K562 (cell line): ENCODE data around the gene EEF2K. TPM values are rescaled to one million over a fixed set of nuclear protein-coding genes. Genes with fewer than 3 reads are reported as not detected.
A peak's percentile ranks its signal among the peaks of the same experiment; 100 is the strongest.

Experiments
- EGR1 ChIP-seq: fragments of 450-650 bp; conservative IDR thresholded peaks from 2 replicates; pipeline ENCODE4 v1.6.1; 2017; ENCODE audit warnings: mild to moderate bottlenecking
- EHMT2 ChIP-seq: fragments of 450-650 bp; IDR thresholded peaks from 2 replicates; pipeline ENCODE4 v1.6.1; 2018; ENCODE audit warnings: antibody characterized with exemption
- ELF4 ChIP-seq: fragments of 450-650 bp; formaldehyde crosslinking; IDR thresholded peaks from 2 replicates; pipeline ENCODE4 v1.4.0; 2022; ENCODE audit warnings: missing genetic modification characterization
- FOXJ2 ChIP-seq: fragments of 200-800 bp; sonication (Bioruptor generic); IDR thresholded peaks from 2 replicates; pipeline ENCODE4 v1.6.1; 2016; ENCODE audit warnings: missing genetic modification characterization, missing compliant biosample characterization
- HMG20A ChIP-seq: fragments of 450-650 bp; formaldehyde crosslinking; conservative IDR thresholded peaks from 2 replicates; pipeline ENCODE4 v1.4.0; 2020; ENCODE audit warnings: mild to moderate bottlenecking, mixed read lengths
- HNRNPUL1 ChIP-seq: fragments of 200-400 bp; formaldehyde crosslinking; IDR thresholded peaks from 2 replicates; pipeline ENCODE4 v1.6.1; 2017; ENCODE audit warnings: low read length
- L3MBTL2 ChIP-seq: fragments of 450-650 bp; IDR thresholded peaks from 2 replicates; pipeline ENCODE4 v1.6.1; 2016; ENCODE audit warnings: mild to moderate bottlenecking, moderate library complexity
- MAFK ChIP-seq: IDR thresholded peaks from 2 replicates; pipeline ENCODE4 v1.6.1; 2011; ENCODE audit warnings: low read length, improper control_type of control experiment
- MECOM ChIP-seq: fragments of 250-450 bp; sonication (Bioruptor Pico); IDR thresholded peaks from 2 replicates; pipeline ENCODE4 v1.8.0; 2022; ENCODE audit warnings: inconsistent platforms
- MYBL2 ChIP-seq, 2 experiments: fragments of 450-650 bp in 1 of 2; sonication (generic) in 1 of 2; formaldehyde crosslinking in 1 of 2; IDR thresholded peaks; 2 replicates each; pipeline versions ENCODE4 v1.6.1 to v1.8.1; 2017 to 2022; ENCODE audit warnings: borderline replicate concordance in 1 of 2, inconsistent platforms in 1 of 2, low read depth in 1 of 2, mild to moderate bottlenecking in 1 of 2, missing genetic modification reagents in 1 of 2, moderate library complexity in 1 of 2
- NEUROD1 ChIP-seq: fragments of 150-350 bp; IDR thresholded peaks from 2 replicates; pipeline ENCODE4 v1.6.1; 2014; ENCODE audit warnings: borderline replicate concordance, low read length, low read depth; ENCODE audit not compliant: partially characterized antibody
- NR2C1 ChIP-seq, 2 experiments: fragments of 450-650 bp; IDR thresholded peaks; 2 replicates each; pipeline ENCODE4 v1.6.1; 2017; ENCODE audit warnings: mild to moderate bottlenecking in 2 of 2, antibody characterized with exemption in 1 of 2, inconsistent platforms in 1 of 2, missing compliant biosample characterization in 1 of 2, missing genetic modification characterization in 1 of 2
- NRF1 ChIP-seq, 2 experiments: fragments of 450-650 bp; IDR thresholded peaks in 1 of 2; conservative IDR thresholded peaks in 1 of 2; 2 replicates each; pipeline ENCODE4 v1.6.1; 2014; ENCODE audit warnings: mild to moderate bottlenecking in 2 of 2
- PHF8 ChIP-seq: fragments of 200-600 bp; sonication (generic); IDR thresholded peaks from 2 replicates; pipeline ENCODE4 v1.6.1; 2012; ENCODE audit warnings: mixed run types, mild to moderate bottlenecking, inconsistent platforms, low read length, moderate library complexity, borderline replicate concordance
- PML ChIP-seq: IDR thresholded peaks from 2 replicates; pipeline ENCODE4 v1.6.1; 2012; ENCODE audit warnings: low read length, inconsistent platforms
- RBFOX2 ChIP-seq: fragments of 200-400 bp; formaldehyde crosslinking; IDR thresholded peaks from 2 replicates; pipeline ENCODE4 v1.6.1; 2017; ENCODE audit warnings: low read depth, mild to moderate bottlenecking, low read length, moderate library complexity
- SIN3A ChIP-seq, 2 experiments: fragments of 150-350 bp in 1 of 2; IDR thresholded peaks; 2 replicates each; pipeline ENCODE4 v1.6.1; 2011 to 2016; ENCODE audit warnings: borderline replicate concordance in 2 of 2, low read depth in 2 of 2, low read length in 2 of 2, mild to moderate bottlenecking in 2 of 2, moderate library complexity in 2 of 2; ENCODE audit not compliant: control insufficient read depth in 1 of 2
- SIRT6 ChIP-seq: IDR thresholded peaks from one replicate; pipeline ENCODE4 v1.6.1; 2012; ENCODE audit warnings: low read depth, mild to moderate bottlenecking, control low read depth, inconsistent platforms, low read length, moderate library complexity
- SP2 ChIP-seq: IDR thresholded peaks from 2 replicates; pipeline ENCODE4 v1.6.1; 2011; ENCODE audit warnings: mild to moderate bottlenecking, low read depth, low read length, moderate library complexity; ENCODE audit not compliant: poor library complexity, severe bottlenecking; ENCODE audit errors: extremely low read depth
- TRIM24 ChIP-seq, 2 experiments: fragments of 450-650 bp; IDR thresholded peaks; 2 replicates each; pipeline ENCODE4 v1.6.1; 2016
- ZSCAN32 ChIP-seq: fragments of 450-650 bp; formaldehyde crosslinking; IDR thresholded peaks from 2 replicates; pipeline ENCODE4 v1.4.0; 2020; ENCODE audit warnings: mild to moderate bottlenecking, moderate library complexity
- polyA plus RNA-seq, 8 experiments: library from polyadenylated mRNA; depleted of rRNA in 4 of 8; stranded (reverse) in 5 of 8; unstranded in 3 of 8; fragments of >200 nt; fragmentation: Nextera tagmentation in 2 of 8; fragmentation: Illumina TruSeq in 1 of 8; extraction: Ambion mirVana in 2 of 8; extraction: Trizol in 1 of 8; gene quantifications; 2 replicates each; pipeline versions ENCODE4 v1.2.1 to v1.2.3, GENCODE V29; 2011 to 2014; ENCODE audit warnings: inconsistent platforms in 1 of 8, missing spikeins in 1 of 8
- total RNA-seq, 7 experiments: library from RNA; depleted of rRNA in 6 of 7; stranded (reverse); fragments of >200 nt in 6 of 7; fragmentation: Illumina TruSeq in 2 of 7; extraction: Trizol in 2 of 7; gene quantifications; 2 replicates each; pipeline versions ENCODE4 v1.2.1 to v1.2.3, GENCODE V29; 2011 to 2021; ENCODE audit warnings: low replicate concordance in 1 of 7
- TF ChIP-seq, protein P1 (sequence below): fragments of 450-650 bp; conservative IDR thresholded peaks from 2 replicates; pipeline ENCODE4 v1.6.1; 2016; ENCODE audit warnings: missing genetic modification characterization, low read depth, mild to moderate bottlenecking, control low read depth, missing compliant biosample characterization
- TF ChIP-seq, protein P2 (sequence below): sonication (generic); formaldehyde crosslinking; IDR thresholded peaks from 2 replicates; pipeline ENCODE4 v1.8.0; 2022; ENCODE audit warnings: missing genetic modification reagents, mild to moderate bottlenecking, moderate library complexity, borderline replicate concordance

The EEF2K gene
- total and polyA plus RNA-seq, 9 of the 15 experiments (the other 6 are each of a cell fraction or from before 2014, with no cell fraction given), result 3.0 to 35.2 (median 12.2) TPM

DNA sequence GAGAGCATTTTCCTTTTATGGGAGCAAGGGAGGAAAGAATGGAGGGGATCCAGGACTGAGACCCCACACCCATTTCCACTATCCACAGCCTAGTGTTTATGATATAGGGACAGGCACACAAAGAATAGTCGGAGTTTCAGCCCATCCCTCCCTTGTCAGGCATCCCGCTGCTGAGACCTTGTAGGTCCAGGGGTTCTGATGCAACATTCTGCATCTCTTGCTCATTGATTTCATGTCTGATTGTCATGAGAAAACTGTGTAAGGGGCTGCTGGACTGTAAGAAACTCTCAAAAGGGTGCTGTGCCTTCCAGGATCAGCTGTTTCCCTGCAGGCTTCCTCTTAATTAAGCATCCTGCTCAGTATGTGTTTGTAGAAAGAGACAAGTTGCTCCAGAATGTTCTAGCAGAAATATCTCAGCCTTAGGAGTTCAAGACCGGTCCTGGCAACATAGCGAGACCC, 85.8 kb downstream of the EEF2K start (continued):
- TF ChIP-seq SIN3A (IDR thresholded peaks at IDR 0.05; ENCODE audit: borderline replicate concordance in 2 of 2, control insufficient read depth in 1 of 2, low read depth in 2 of 2, low read length in 2 of 2) (no peak), L3MBTL2 (peak; percentile 49; the same call in 1 of the 2 replicates), PML (no peak), SIRT6 (no peak), ELF4 (CRISPR knock-in tag) (no peak), MYBL2 (IDR thresholded peaks at IDR 0.05; ENCODE audit: low read depth) (no peak), MYBL2 (CRISPR knock-in tag; IDR thresholded peaks at IDR 0.05; ENCODE audit: borderline replicate concordance) (no peak), NEUROD1 (peak; percentile 32), HNRNPUL1 (no peak), RBFOX2 (peak; percentile 54), MAFK (peak; percentile 31), FOXJ2 (tag) (peak; percentile 34; the same call in 1 of the 2 replicates), SP2 (no peak), EGR1 (no peak), NR2C1 (IDR thresholded peaks at IDR 0.05) (no peak), NR2C1 (tag; IDR thresholded peaks at IDR 0.05) (0 out of 2 replicates have a peak, but pooled peaks have one; percentile 23), MECOM (CRISPR knock-in tag) (peak; percentile 64; the same call in 1 of the 2 replicates), HMG20A (CRISPR knock-in tag) (no peak), NRF1 (conservative IDR thresholded peaks at IDR 0.05 in 1 of 2, IDR thresholded peaks at IDR 0.05 in 1 of 2) (0 out of 4 replicates have a peak, but pooled peaks of 1 of the 2 experiments have one; percentile 11), PHF8 (no peak), ZSCAN32 (CRISPR knock-in tag) (peak; percentile 90), TRIM24 (IDR thresholded peaks at IDR 0.05) (peak; percentile 54 to 65; a peak in 2 of 4 replicates), EHMT2 (no peak)
- TF ChIP-seq, protein P1, sequence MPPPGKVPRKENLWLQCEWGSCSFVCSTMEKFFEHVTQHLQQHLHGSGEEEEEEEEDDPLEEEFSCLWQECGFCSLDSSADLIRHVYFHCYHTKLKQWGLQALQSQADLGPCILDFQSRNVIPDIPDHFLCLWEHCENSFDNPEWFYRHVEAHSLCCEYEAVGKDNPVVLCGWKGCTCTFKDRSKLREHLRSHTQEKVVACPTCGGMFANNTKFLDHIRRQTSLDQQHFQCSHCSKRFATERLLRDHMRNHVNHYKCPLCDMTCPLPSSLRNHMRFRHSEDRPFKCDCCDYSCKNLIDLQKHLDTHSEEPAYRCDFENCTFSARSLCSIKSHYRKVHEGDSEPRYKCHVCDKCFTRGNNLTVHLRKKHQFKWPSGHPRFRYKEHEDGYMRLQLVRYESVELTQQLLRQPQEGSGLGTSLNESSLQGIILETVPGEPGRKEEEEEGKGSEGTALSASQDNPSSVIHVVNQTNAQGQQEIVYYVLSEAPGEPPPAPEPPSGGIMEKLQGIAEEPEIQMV, result 0 out of 2 replicates have a peak, but pooled peaks have one; percentile 20
- TF ChIP-seq, protein P2, sequence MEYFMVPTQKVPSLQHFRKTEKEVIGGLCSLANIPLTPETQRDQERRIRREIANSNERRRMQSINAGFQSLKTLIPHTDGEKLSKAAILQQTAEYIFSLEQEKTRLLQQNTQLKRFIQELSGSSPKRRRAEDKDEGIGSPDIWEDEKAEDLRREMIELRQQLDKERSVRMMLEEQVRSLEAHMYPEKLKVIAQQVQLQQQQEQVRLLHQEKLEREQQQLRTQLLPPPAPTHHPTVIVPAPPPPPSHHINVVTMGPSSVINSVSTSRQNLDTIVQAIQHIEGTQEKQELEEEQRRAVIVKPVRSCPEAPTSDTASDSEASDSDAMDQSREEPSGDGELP (CRISPR knock-in tag), result peak; percentile 73
